Endothelial cell of umbilical vein (primary cell): Measurements from ENCODE around the gene LDLRAD4. TPM values are rescaled to one million over a fixed set of nuclear protein-coding genes. Genes with fewer than 3 reads are reported as not detected.

Experiments
- BruUV-seq: library from RNA; stranded (reverse); fragments of 400-500 nt; replicated peaks from 2 replicates; lab custom pipeline; 2021; lab: Mats Ljungman, UMichigan
- CTCF ChIA-PET: fragments of 300-600, 350-600 bp; sonication (Branson Sonifier 250); formaldehyde crosslinking; loops from one replicate; lab custom pipeline; 2021; ENCODE audit warnings: antibody characterized with exemption, inconsistent platforms; lab: Charles Lee
- POLR2A ChIA-PET: fragments of 300-600, 350-600 bp; sonication (Branson Sonifier 250); formaldehyde crosslinking; loops from one replicate; lab custom pipeline; 2021; ENCODE audit warnings: antibody characterized with exemption, inconsistent platforms; lab: Charles Lee
- DNase-seq: peaks from one replicate; pipeline ENCODE4 v3.0.0-alpha.2; 2011; ENCODE audit warnings: low read depth, low spot score
- FAIRE-seq: peaks from 2 replicates; lab custom pipeline; 2011; peaks lifted over from hg19 to GRCh38; lab: Jason Lieb, UNC
- H2AFZ ChIP-seq: 2 replicates; pipeline ENCODE4 v1.6.0; 2012; ENCODE audit warnings: low read depth, low read length, control low read depth, inconsistent platforms
- H3K27ac ChIP-seq: 2 replicates; pipeline ENCODE4 v1.5.1; 2011; ENCODE audit warnings: low read depth, mild to moderate bottlenecking, control low read depth, low read length, moderate library complexity; ENCODE audit not compliant: insufficient read depth
- H3K27me3 ChIP-seq, 2 experiments: 2 replicates each; pipeline versions ENCODE4 v1.6.0 to v1.6.1; 2011; ENCODE audit warnings: low read length in 2 of 2, mixed read lengths in 1 of 2; ENCODE audit not compliant: control insufficient read depth in 2 of 2, insufficient read depth in 2 of 2
- H3K36me3 ChIP-seq, 2 experiments: 2 replicates in 1 of 2; 3 replicates in 1 of 2; pipeline ENCODE4 v1.5.1; 2011; ENCODE audit warnings: low read length in 2 of 2, mild to moderate bottlenecking in 1 of 2, moderate library complexity in 1 of 2; ENCODE audit not compliant: control insufficient read depth in 2 of 2, insufficient read depth in 2 of 2; ENCODE audit errors: extremely low read depth in 1 of 2
- H3K4me1 ChIP-seq: 3 replicates; pipeline ENCODE4 v1.5.1; 2011; ENCODE audit warnings: mild to moderate bottlenecking, low read length; ENCODE audit not compliant: control insufficient read depth, insufficient read depth; ENCODE audit errors: extremely low read depth
- H3K4me2 ChIP-seq: 2 replicates; pipeline ENCODE4 v1.6.1; 2011; ENCODE audit warnings: low read length, control low read depth, mixed read lengths; ENCODE audit not compliant: insufficient read depth
- H3K4me3 ChIP-seq, 3 experiments: fragments of 200-600 bp in 1 of 3; sonication (generic), shearing (Covaris generic) in 1 of 3; replicated peaks in 1 of 3; 2 replicates each; pipeline ENCODE4 v1.5.1; 2011 to 2016; ENCODE audit warnings: control low read depth in 3 of 3, low read length in 3 of 3, mild to moderate bottlenecking in 2 of 3, inconsistent platforms in 1 of 3, low read depth in 1 of 3, moderate library complexity in 1 of 3; ENCODE audit not compliant: insufficient read depth in 1 of 3
- H3K79me2 ChIP-seq: 2 replicates; pipeline ENCODE4 v1.6.0; 2012; ENCODE audit warnings: low read length, inconsistent platforms; ENCODE audit not compliant: control insufficient read depth, insufficient read depth
- H3K9ac ChIP-seq: replicated peaks from 2 replicates; pipeline ENCODE3; 2011; ENCODE audit warnings: low read length, control low read depth; ENCODE audit not compliant: insufficient read depth; ENCODE audit errors: extremely low read depth
- H3K9me1 ChIP-seq: replicated peaks from 3 replicates; pipeline ENCODE4 v1.6.0; 2011; ENCODE audit warnings: mild to moderate bottlenecking, low read length; ENCODE audit not compliant: control insufficient read depth, insufficient read depth; ENCODE audit errors: extremely low read depth
- H3K9me3 ChIP-seq: replicated peaks from 2 replicates; pipeline ENCODE4 v1.5.1; 2012; ENCODE audit warnings: low read length, inconsistent platforms; ENCODE audit not compliant: control insufficient read depth, insufficient read depth
- H4K20me1 ChIP-seq: replicated peaks from 2 replicates; pipeline ENCODE3; 2011; ENCODE audit warnings: mild to moderate bottlenecking, low read length; ENCODE audit not compliant: control insufficient read depth, insufficient read depth; ENCODE audit errors: extremely low read depth
- CTCF ChIP-seq, 2 donors: IDR thresholded peaks; 1 replicate in 1 of 2; 2 replicates in 1 of 2; pipeline ENCODE4 v1.5.1; 2011; ENCODE audit warnings: low read length in 2 of 2, mild to moderate bottlenecking in 2 of 2, moderate library complexity in 2 of 2, control low read depth in 1 of 2, inconsistent platforms in 1 of 2, low read depth in 1 of 2; ENCODE audit not compliant: insufficient read depth in 1 of 2; ENCODE audit errors: extremely low read depth in 1 of 2
- EZH2 ChIP-seq: IDR thresholded peaks from 2 replicates; pipeline ENCODE4 v1.6.1; 2012; ENCODE audit warnings: borderline replicate concordance, low read depth, mild to moderate bottlenecking, moderate library complexity, low read length, inconsistent platforms; ENCODE audit not compliant: severe bottlenecking
- FOS ChIP-seq: IDR thresholded peaks from 2 replicates; pipeline ENCODE4 v1.6.1; 2011; ENCODE audit warnings: mild to moderate bottlenecking, low read length, moderate library complexity, borderline replicate concordance; ENCODE audit not compliant: insufficient read depth
- GATA2 ChIP-seq: IDR thresholded peaks from 2 replicates; pipeline ENCODE4 v1.7.0; 2011; ENCODE audit warnings: low read depth, mild to moderate bottlenecking, moderate library complexity, mixed read lengths, low read length; ENCODE audit not compliant: insufficient read length, insufficient read depth
- JUN ChIP-seq: IDR thresholded peaks from 2 replicates; pipeline ENCODE4 v1.6.1; 2011; ENCODE audit warnings: borderline replicate concordance, low read depth; ENCODE audit not compliant: insufficient read length, insufficient read depth
- MAX ChIP-seq: IDR thresholded peaks from 2 replicates; pipeline ENCODE4 v1.6.1; 2011; ENCODE audit not compliant: insufficient read depth, insufficient read length
- MYC ChIP-seq: IDR thresholded peaks from one replicate; pipeline ENCODE4 v1.6.1; 2011; ENCODE audit warnings: mild to moderate bottlenecking, low read depth, low read length
- POLR2A ChIP-seq: IDR thresholded peaks from 2 replicates; pipeline ENCODE4 v1.6.1; 2012; ENCODE audit warnings: low read depth, mild to moderate bottlenecking, control low read depth, low read length
- POLR2AphosphoS5 ChIP-seq: IDR thresholded peaks from 2 replicates; pipeline ENCODE4 v1.6.1; 2012; ENCODE audit warnings: low read depth, mild to moderate bottlenecking, control low read depth, low read length, moderate library complexity; ENCODE audit not compliant: insufficient read depth
- dilution Hi-C: fragments of 300-500 bp; cut with MboI; formaldehyde crosslinking; loops from one replicate; pipeline ENCODE4 v1.15.0; 2019; ENCODE audit warnings: low sequenced_read_pairs; ENCODE audit not compliant: extremely low pct_ligation_motif_present
- intact Hi-C: fragments of 100-400 bp; cut with micrococcal nuclease; formaldehyde crosslinking; loops from one replicate; pipeline ENCODE4 v1.10.0; 2022
- polyA plus RNA-seq, 4 experiments: library from polyadenylated mRNA; depleted of rRNA in 3 of 4; stranded (reverse) in 3 of 4; unstranded in 1 of 4; fragments of >200 nt; gene quantifications; 2 replicates each; pipeline versions ENCODE4 v1.2.1 to v1.2.3, GENCODE V29; 2011 to 2012; ENCODE audit warnings: missing spikeins in 1 of 4
- total RNA-seq: library from RNA; stranded (reverse); gene quantifications from 2 replicates; pipeline ENCODE4 v1.2.3, GENCODE V29; 2021

Gene LDLRAD4
- total and polyA plus RNA-seq, 2 donors (not counting 3 experiments of a cell fraction or from before 2014, with no cell fraction given) = 5.2 to 6.5 TPM

- Histone ChIP-seq H3K79me2 (no peaks in the 10 kb centered on the region), H3K9me3 (no peaks in the 10 kb centered on the region), H3K4me1 (no peaks in the 10 kb centered on the region), H3K27ac (no peak overlapping the region), H3K4me2 (no peak overlapping the region), H3K4me3 (no peak overlapping the region), H3K27me3 (peaks cover 0 to 2% of the 10 kb centered on the region in 2 experiments), H3K36me3 (no peaks in the 10 kb centered on the region), H2AFZ (no peak overlapping the region), H3K9me1 (no peaks in the 10 kb centered on the region), H4K20me1 (no peaks in the 10 kb centered on the region), H3K9ac (no peak overlapping the region)
- dilution Hi-C loops (no loop called here), intact Hi-C loops (no loop called here)
- POLR2A ChIA-PET = no interaction called here
- FAIRE-seq = peak; percentile 4
- BruUV-seq = no TSS peak
- TF ChIP-seq MAX (no peak), FOS (no peak), EZH2 (no peak), POLR2AphosphoS5 (no peak), GATA2 (no peak), MYC (no peak), CTCF (IDR thresholded peaks at IDR 0.05; ENCODE audit: extremely low read depth in 1 of 2, insufficient read depth in 1 of 2, low read depth in 1 of 2, low read length in 2 of 2) (no peak), JUN (no peak), POLR2A (no peak)
- CTCF ChIA-PET = interaction anchor here (0.9 to 1.0 kb wide), 2 partner anchors 166 to 205 kb away, joined by 3 read pairs; no protein-coding TSS in a partner anchor
- no peak for DNase-seq
Measured at GRCh38 chr18:13364721-13365205, 146.2 kb downstream of the LDLRAD4 start.
